H1 (cell line): ENCODE results near the gene ATP5ME. TPM values are rescaled to one million over a fixed set of nuclear protein-coding genes. Genes with fewer than 3 reads are reported as not detected.

Source experiments
- BACH1 ChIP-seq: IDR thresholded peaks from 2 replicates; pipeline ENCODE4 v1.6.1; 2012; ENCODE audit warnings: low read length, improper control_type of control experiment
- CEBPB ChIP-seq: IDR thresholded peaks from 2 replicates; pipeline ENCODE4 v1.6.1; 2012; ENCODE audit warnings: low read depth, low read length
- CHD2 ChIP-seq: IDR thresholded peaks from 2 replicates; pipeline ENCODE4 v1.6.1; 2012; ENCODE audit warnings: low read length, improper control_type of control experiment
- CTBP2 ChIP-seq: IDR thresholded peaks from 2 replicates; pipeline ENCODE4 v1.7.0; 2011; ENCODE audit warnings: borderline replicate concordance, mild to moderate bottlenecking, moderate library complexity, mixed read lengths, low read length; ENCODE audit not compliant: insufficient read depth, insufficient read length
- EZH2 ChIP-seq: fragments of 200-600 bp; sonication (generic); IDR thresholded peaks from 2 replicates; pipeline ENCODE4 v1.7.1; 2012; ENCODE audit warnings: low read depth, mild to moderate bottlenecking, moderate library complexity, low read length, inconsistent platforms; ENCODE audit not compliant: severe bottlenecking
- HDAC2 ChIP-seq, 2 experiments: fragments of 300-600 bp in 1 of 2; sonication (generic) in 1 of 2; IDR thresholded peaks; 2 replicates each; pipeline ENCODE4 v1.6.1; 2011 to 2012; ENCODE audit warnings: low read depth in 2 of 2, low read length in 2 of 2, mild to moderate bottlenecking in 2 of 2, moderate library complexity in 2 of 2, borderline replicate concordance in 1 of 2, inconsistent platforms in 1 of 2
- KDM1A ChIP-seq: fragments of 200-600, 300-600 bp; sonication (generic); IDR thresholded peaks from 2 replicates; pipeline ENCODE4 v1.7.1; 2016; ENCODE audit warnings: mild to moderate bottlenecking, low read length, borderline replicate concordance
- RAD21 ChIP-seq, 2 experiments: IDR thresholded peaks in 1 of 2; conservative IDR thresholded peaks in 1 of 2; 2 replicates each; pipeline ENCODE4 v1.6.1; 2011; ENCODE audit warnings: low read depth in 2 of 2, low read length in 2 of 2, improper control_type of control experiment in 1 of 2, inconsistent platforms in 1 of 2, mild to moderate bottlenecking in 1 of 2, moderate library complexity in 1 of 2
- RFX5 ChIP-seq: IDR thresholded peaks from 2 replicates; pipeline ENCODE4 v1.6.1; 2011; ENCODE audit warnings: low read depth, low read length, improper control_type of control experiment, borderline replicate concordance
- RXRA ChIP-seq: IDR thresholded peaks from 2 replicates; pipeline ENCODE4 v1.6.1; 2011; ENCODE audit warnings: low read depth, mild to moderate bottlenecking, low read length, moderate library complexity; ENCODE audit not compliant: insufficient read depth
- SAP30 ChIP-seq: fragments of 300-600 bp; sonication (generic); IDR thresholded peaks from 2 replicates; pipeline ENCODE4 v1.7.1; 2012; ENCODE audit warnings: low read length, moderate library complexity, mild to moderate bottlenecking, inconsistent platforms; ENCODE audit not compliant: insufficient read depth, insufficient replicate concordance
- SP2 ChIP-seq: IDR thresholded peaks from 2 replicates; pipeline ENCODE4 v1.6.1; 2012; ENCODE audit warnings: mild to moderate bottlenecking, low read length, inconsistent platforms
- TAF1 ChIP-seq: IDR thresholded peaks from 2 replicates; pipeline ENCODE4 v1.6.1; 2011; ENCODE audit warnings: mild to moderate bottlenecking, low read depth, low read length
- polyA plus RNA-seq, 7 experiments: library from polyadenylated mRNA; depleted of rRNA in 3 of 7; stranded (reverse) in 5 of 7; unstranded in 2 of 7; fragments of >200 nt in 5 of 7; fragments of 200-250 nt in 2 of 7; gene quantifications; 1 replicate in 5 of 7; 2 replicates in 1 of 7; 4 replicates in 1 of 7; pipeline versions ENCODE4 v1.2.1 to v1.2.3, GENCODE V29; 2011 to 2013; ENCODE audit warnings: missing spikeins in 2 of 7, mixed read lengths in 2 of 7
- total RNA-seq: library from RNA; stranded (reverse); fragmentation: NEBNext Ultra II Directional; extraction: Animal tissue kit (Norgen Biotek cat#: 25700); gene quantifications from 2 replicates; pipeline ENCODE4 v1.2.1, GENCODE V29; 2021
- TF ChIP-seq, protein P1 (sequence below): IDR thresholded peaks from 2 replicates; pipeline ENCODE4 v1.6.1; 2011; ENCODE audit warnings: low read length, improper control_type of control experiment
- TF ChIP-seq, protein P2 (sequence below): IDR thresholded peaks from 2 replicates; pipeline ENCODE4 v1.6.1; 2011; ENCODE audit warnings: low read depth, mild to moderate bottlenecking, low read length; ENCODE audit not compliant: insufficient read depth
- TF ChIP-seq, protein P3 (sequence below): IDR thresholded peaks from 2 replicates; pipeline ENCODE4 v1.6.1; 2012; ENCODE audit warnings: inconsistent platforms
- TF ChIP-seq, protein P4 (sequence below), 3 experiments: IDR thresholded peaks; 1 replicate in 2 of 3; 2 replicates in 1 of 3; pipeline versions ENCODE4 v1.5.1 to v1.6.1; 2011; ENCODE audit warnings: low read length in 3 of 3, mild to moderate bottlenecking in 3 of 3, inconsistent platforms in 2 of 3, low read depth in 1 of 3, moderate library complexity in 1 of 3; ENCODE audit not compliant: insufficient read depth in 1 of 3; ENCODE audit errors: control extremely low read depth in 1 of 3

ATP5ME gene
- total and polyA plus RNA-seq, 2 of the 8 experiments (the other 6 are each of a cell fraction or from before 2014, with no cell fraction given), result 375 to 450 TPM

DNA sequence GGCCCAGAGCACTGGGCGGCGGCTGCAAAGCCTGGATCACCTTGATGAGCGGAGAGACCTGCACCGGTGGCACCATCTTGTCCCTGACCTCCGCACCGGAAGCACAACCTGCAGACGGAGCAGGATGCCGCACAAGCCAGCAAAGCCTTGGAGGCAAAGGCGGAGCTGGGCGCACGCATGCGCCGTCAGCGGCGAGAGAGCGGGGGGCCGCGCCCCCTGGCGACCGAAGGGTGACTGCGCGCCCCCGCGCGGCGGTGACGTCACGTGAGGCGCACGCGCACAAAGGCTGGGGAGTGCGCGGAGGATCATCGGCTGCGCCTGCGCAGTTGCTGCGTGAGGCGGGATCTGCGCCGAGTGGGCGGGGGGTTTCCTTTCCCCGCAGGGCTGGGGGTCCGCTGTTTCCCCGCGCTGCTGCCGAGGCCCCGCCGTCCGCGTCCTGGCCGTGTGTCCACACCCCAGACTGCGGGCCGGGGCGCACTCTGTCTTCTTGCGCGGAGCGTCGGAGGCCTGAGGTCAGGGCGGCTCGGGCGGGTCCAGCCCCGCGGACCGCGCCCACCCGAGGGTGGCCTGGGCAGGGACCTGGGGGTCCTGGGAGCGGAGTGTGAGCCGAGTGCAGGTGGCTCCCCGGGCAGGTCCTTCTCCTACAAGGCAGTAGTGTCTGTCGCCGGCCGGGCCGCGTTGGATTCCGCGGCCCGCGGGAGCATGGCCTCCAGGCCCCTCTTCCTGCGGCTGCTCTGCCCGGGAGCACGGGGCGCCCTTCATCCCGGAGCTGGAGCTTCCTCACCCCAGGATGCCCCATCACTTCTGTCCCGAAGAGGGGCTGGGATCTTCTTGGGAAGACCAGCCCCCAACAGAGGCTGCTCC, at the start of gene ATP5ME, which contains the start of gene MYL5 (continued):
- TF ChIP-seq, protein P1, sequence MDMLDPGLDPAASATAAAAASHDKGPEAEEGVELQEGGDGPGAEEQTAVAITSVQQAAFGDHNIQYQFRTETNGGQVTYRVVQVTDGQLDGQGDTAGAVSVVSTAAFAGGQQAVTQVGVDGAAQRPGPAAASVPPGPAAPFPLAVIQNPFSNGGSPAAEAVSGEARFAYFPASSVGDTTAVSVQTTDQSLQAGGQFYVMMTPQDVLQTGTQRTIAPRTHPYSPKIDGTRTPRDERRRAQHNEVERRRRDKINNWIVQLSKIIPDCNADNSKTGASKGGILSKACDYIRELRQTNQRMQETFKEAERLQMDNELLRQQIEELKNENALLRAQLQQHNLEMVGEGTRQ, result peak; percentile 82
- TF ChIP-seq RFX5, result no peak
- TF ChIP-seq CHD2, result peak; percentile 79
- TF ChIP-seq, protein P2, sequence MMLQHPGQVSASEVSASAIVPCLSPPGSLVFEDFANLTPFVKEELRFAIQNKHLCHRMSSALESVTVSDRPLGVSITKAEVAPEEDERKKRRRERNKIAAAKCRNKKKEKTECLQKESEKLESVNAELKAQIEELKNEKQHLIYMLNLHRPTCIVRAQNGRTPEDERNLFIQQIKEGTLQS, result peak; percentile 69
- TF ChIP-seq TAF1, result peak; percentile 89
- TF ChIP-seq CEBPB, result no peak
- peak; percentile 46 to 50; a peak in 3 of 4 replicates for TF ChIP-seq RAD21 (IDR thresholded peaks at IDR 0.05 in 1 of 2, conservative IDR thresholded peaks at IDR 0.05 in 1 of 2; ENCODE audit: low read depth in 2 of 2, low read length in 2 of 2)
- TF ChIP-seq, protein P3, sequence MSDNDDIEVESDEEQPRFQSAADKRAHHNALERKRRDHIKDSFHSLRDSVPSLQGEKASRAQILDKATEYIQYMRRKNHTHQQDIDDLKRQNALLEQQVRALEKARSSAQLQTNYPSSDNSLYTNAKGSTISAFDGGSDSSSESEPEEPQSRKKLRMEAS, result peak; percentile 68
- no peak for TF ChIP-seq EZH2
- no peak for TF ChIP-seq SP2
- 0 out of 4 replicates have a peak, but pooled peaks of 1 of the 2 experiments have one; percentile 37 for TF ChIP-seq HDAC2 (IDR thresholded peaks at IDR 0.05; ENCODE audit: borderline replicate concordance in 1 of 2, low read depth in 2 of 2, low read length in 2 of 2)
- no peak for TF ChIP-seq SAP30
- TF ChIP-seq, protein P4, sequence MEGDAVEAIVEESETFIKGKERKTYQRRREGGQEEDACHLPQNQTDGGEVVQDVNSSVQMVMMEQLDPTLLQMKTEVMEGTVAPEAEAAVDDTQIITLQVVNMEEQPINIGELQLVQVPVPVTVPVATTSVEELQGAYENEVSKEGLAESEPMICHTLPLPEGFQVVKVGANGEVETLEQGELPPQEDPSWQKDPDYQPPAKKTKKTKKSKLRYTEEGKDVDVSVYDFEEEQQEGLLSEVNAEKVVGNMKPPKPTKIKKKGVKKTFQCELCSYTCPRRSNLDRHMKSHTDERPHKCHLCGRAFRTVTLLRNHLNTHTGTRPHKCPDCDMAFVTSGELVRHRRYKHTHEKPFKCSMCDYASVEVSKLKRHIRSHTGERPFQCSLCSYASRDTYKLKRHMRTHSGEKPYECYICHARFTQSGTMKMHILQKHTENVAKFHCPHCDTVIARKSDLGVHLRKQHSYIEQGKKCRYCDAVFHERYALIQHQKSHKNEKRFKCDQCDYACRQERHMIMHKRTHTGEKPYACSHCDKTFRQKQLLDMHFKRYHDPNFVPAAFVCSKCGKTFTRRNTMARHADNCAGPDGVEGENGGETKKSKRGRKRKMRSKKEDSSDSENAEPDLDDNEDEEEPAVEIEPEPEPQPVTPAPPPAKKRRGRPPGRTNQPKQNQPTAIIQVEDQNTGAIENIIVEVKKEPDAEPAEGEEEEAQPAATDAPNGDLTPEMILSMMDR (IDR thresholded peaks at IDR 0.05; ENCODE audit: control extremely low read depth in 1 of 3, insufficient read depth in 1 of 3, low read depth in 1 of 3, low read length in 3 of 3), result peak in 2 of 3 experiments; percentile 87 to 99; a peak in 3 of 4 replicates
- TF ChIP-seq RXRA, result no peak
- TF ChIP-seq BACH1, result 0 out of 2 replicates have a peak, but pooled peaks have one; percentile 7
- no peak for TF ChIP-seq CTBP2
- no peak for TF ChIP-seq KDM1A
